HUDEP-2 (cell line): ENCODE results near the gene WDR7.

Source experiments
- DNase-seq, 76 experiments: peaks; one replicate each; lab custom pipeline; 2025; ENCODE audit not compliant: unreplicated experiment in 76 of 76; lab: John Stamatoyannopoulos, UW

Gene WDR7

DNA sequence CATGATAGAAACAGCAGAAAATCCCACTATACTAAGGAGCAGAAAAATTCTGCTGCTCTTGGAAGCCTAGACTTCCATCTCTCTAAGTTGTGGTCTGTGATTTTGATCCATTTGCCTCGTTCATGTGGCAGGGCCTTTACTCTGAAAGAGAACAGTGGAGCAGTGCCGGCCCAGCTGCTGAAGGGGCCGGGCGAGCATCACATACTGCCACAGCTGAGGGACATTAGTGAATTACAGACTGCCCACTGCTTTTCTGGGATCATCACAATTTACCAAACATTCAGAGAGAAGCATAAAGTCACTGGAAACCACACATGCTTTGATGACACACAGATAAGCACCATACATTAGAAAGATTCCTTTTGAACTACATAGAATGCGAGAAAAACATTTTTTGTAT is 278.7 kb downstream of the WDR7 start:
- no peak for DNase-seq

DNA sequence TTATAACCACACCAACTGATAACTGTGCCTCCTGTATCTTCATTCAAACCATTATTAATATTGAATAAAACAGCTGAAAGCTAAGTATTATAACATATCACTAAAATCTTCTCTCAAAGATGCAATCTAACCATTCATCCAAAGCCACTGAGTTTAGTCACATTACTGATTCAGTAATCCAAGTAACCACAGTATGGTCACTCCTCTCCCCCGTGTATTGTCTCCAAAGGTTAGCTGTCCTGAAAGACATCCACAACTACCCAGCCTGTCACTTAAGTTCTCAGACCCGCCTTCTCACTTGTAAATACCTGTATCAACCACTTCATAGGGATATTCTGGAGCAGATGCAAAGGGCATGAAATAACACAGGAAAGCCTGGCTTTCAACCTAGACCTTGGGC is 282.3 kb downstream of the WDR7 start:
- DNase-seq: no peak

DNA sequence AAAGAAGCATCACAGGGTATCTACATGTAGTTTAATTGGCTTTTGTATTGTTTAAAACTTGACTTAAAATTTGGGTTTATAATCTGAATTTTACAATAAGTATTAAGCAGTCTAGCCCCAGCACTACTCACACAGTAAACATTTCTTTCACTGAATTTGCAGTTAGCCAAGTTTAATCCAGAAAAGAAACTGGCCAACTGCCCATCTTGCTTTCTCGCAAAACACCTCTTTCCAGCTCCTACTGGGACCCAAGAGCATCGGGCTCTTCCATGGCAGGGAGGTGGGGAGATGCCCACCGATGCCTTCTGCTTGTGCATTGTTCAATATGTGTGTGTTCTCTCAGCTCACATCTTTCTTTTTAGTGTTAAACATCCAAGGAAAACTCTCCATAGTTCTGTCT is 283.0 kb downstream of the WDR7 start:
- no peak for DNase-seq

DNA sequence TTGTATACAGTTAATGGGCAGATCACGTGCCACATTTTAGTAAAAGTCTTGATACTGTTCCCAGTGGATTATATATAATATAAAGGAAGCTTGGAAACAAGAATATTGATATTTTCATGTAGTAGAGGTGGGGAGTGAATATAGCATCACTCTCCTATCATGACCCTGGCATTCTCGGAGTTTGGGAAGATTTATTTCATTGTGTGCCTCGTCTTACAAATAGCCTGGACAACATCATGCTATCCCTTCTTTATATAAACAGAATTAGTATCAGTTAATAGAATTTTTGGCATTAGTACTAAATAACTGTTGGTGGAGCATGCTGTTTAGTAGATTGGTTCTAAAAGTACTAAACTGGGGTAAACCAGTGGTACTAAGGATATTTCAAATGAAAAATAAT is 283.7 kb downstream of the WDR7 start:
- no peak for DNase-seq

DNA sequence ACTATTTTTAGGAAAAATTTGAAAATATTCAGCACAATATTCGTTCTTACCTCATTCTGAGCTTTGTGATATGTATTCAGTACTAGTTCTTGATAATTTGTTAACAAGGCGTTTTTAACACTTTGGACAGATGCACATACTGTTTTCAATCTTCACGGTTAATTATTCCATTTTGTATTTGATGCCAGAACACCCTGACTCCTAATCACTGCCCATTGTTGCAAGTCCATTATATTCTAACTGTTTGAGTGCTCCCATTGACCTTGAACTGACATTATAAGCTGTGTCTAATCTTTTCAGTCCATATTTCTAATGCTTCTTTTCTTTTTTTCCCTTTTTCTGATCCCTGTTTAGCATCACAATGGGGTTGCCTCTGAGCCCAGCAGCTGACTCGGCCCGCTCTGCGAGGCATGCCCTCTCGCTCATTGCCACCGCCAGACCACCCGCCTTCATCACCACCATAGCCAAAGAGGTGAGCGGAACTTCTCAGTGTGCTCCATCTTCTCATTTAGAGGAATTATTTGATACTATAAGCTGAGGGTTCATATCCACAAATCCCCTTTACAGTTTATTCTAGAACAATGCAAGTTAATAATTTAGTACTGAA is 284.4 kb downstream of the WDR7 start:
- no peak for DNase-seq

DNA sequence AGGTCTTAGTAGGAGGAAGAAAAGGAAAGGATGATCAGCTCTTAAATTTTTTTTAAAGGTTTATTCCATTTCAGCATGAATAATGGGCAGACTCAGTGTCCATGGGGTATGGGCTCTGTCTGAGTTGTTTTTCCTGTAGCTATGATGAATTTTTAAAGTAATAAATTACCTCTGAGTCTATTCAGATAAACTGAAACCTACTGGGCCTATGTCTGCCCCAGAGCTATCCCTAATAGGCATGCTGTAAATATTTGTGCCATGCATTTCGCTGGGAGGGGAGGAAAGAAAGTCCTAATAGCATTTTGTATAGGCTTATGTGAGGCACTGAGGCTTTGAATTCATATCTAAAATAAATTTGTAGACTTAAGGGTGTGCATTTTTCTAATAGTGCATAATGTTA is 285.3 kb downstream of the WDR7 start:
- DNase-seq: no peak

DNA sequence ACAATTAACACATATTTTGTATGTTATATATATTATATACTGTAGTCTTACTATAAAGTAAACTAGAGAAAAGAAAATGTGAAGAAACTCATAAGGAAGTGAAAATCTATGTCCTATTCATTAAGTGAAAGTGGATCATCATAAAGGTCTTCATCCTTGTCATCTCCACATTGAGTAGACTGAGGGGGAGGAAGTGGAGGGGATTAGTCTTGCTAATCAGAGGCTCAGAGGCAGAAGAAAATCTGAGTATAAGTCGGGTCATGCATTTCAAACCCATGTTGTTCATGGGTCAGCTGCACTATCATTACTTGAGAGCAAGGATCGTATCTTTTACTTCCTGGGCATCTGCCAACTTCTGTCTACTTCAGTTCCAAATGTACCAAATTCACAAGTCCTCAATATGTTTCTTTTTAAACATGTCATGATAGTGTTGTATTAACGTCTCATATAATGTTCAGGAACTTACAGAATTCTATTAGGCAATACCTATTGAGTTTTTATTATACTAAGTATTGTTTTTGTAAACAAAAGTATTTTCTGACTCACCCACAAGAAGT is 286.8 kb downstream of the WDR7 start:
- DNase-seq: no peak

DNA sequence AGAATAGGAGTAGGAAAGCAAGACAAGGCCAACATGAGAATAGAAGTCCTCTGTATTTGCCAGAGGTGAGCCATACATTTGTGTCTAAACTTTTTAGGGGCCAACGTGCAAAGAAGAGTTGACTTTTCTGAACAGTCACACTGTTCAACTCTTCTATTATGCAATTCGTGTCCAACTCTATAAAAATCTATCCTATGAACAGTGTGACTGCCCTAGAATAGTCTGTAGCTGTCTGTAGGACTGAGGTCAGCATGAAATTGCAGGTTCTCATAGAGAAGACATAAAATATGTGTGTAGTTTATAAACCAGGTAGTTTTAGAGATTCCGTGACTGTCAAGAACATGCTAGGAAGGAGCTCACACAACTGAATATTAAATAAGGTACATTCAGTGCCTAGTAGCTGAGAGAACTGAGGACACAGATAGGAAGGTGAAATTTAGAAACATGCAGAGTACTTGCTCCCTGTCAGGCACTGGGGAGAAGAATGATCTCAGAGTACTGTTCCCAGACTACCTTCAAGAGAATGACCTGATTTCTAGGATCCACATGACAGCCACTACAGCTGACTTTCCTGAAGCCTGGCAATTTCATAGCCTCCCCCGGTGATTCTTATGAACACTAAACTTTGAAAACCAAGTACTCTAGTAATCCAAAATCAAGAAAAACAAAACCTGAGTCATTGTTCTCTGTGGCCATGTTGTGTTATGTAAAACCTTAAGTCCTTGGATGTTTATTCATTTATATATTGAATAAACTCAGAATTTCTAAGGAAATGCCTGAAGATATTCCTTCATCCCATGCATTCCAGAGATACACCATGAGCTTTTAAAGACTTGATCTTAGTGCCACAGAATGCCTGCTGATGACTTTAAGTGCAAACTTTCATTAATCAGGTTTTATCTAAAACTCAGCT is 294.3 kb downstream of the WDR7 start:
- no peak for DNase-seq

DNA sequence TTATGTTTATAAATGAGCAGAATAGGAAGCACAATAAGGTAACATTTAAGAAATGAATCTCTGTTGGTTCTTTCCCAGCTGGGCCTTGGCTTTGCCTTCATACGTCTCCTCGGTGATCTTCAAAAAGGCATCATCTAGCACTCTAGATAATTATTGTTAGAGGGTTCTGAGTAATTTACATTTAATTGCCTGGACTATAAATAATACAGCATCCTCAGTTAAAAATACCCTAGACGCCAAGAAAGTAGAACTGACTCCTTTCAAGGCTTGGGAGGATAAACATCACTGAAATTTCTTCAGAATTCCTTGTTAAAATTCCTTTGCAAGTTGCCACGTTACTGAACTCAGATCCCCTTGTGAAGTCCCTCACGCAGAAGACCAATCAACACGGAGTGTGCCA is 296.1 kb downstream of the WDR7 start:
- DNase-seq: no peak

DNA sequence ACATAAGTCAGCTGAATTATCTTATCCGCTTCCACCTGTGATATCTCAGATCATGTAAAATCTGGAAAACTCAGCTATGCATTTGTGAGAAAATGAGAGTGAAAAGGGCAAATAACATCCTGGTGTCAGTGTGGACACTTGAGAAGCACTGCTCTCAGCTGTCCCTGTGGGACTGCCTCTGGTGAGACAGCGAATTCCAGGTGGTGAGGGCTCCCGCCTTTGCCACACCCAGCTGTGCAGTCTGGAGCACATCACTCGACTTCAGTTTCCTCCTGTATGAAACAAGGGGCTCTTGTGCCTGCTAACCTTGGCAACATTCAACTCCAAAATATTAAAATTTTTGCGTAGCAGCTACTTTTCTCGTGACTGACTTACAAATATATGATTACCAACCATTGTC is 300.9 kb downstream of the WDR7 start:
- DNase-seq: no peak

DNA sequence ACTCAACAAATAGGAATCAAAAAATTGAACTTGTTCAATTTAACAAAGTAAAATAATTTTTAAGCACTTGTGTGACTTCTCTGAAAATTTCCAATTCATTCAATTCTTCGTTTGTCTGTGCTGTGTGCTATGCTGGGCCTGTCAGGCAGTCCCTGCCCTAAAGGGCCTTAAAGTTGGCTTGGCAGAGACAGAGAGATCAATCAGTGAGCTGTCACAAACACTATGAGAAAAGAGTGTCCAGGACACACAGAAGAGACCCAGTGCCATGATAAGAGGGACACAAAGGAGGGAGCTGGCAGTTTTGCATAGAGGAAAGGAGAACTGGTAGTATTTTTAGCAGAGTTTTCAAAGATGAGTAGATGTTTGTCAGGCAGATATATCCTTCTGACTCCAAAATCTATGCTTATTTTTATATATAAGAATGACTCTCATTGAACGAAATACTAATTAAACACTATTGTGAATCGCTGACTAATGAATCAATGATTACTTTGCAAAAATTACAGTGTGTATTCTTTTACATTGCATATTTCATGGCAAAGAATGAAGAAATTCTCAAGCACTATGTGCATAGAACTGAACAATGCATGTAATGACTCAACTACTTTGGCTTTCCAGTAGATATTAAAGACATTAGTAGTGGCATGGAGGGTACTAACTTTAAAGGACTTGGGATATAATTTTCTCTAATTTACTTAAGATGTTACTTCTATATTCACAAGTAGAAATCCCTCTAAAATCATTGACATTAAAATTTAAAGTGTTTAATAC is 302.5 kb downstream of the WDR7 start:
- DNase-seq: no peak

DNA sequence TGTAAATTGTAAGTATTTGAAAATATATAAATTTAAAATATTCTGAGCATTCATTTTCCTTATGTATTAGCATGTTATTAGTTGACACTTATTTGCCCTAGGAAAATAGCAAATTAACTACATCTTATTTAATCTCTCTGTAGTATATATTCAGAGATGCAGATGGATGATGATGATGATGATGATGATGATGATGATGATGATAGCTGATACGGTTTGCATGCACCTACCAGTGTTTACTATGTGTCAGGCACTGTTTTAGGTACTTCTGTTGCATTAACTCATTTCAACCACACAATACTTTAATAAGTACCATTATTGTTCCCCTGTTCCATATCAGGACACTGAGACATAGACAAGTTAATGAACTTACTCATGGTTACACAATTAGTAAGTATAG is 304.3 kb downstream of the WDR7 start:
- no peak for DNase-seq

DNA sequence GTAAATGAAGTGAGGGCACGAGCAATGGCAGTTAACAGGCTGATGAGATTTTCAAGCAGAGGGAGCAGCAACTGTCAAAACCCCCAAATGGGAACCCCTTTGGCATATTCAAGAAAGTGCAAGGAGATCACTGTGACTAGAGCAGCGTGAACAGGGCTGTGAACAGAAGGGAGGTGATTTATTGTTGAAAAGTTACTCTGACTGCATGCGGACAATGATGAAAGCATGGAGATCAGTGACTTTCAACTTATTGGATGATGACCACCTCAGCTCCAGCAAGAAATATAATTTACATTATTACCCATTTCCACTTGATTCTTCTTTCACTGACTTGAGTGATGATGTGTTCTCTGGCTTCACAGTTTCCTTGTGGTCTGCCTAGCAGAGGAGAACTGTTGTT is 308.0 kb downstream of the WDR7 start:
- no peak for DNase-seq

DNA sequence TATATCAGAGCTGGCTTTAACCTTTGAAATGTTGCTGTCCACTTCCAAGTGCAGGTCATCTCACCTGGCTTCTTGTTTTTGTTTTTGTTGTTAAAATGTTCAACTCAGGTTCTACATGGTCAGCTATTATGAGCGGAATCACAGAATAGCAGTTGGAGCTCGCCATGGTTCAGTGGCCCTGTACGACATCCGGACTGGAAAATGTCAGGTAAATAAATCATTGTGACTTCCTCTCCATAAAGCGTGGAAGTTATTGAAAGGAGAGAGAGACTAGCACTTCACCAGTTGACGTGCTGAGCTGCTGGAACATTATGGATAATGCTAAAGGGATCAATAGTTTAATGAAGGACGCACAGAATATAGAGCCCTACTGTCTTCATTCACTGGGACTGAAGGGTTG is 311.2 kb downstream of the WDR7 start:
- no peak for DNase-seq

DNA sequence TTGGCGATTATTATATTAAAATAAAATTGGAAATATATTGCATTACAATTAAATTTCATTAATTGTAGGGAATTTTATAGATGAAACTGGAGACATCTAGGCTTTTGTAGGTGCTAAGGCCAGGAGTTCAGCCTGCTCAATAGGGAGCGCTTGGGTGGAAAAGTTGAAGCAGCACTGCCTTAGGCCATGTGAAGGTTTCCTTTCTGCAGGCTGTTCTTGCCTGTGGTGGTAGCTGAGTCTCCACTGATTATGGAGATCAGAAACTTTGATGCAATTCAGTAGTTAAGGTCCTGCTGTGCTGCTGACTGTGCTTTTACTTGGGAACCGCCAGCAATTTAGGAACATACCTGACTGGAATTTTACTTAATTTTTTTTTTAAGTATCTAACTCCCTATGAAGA is 315.9 kb downstream of the WDR7 start:
- DNase-seq: no peak

DNA sequence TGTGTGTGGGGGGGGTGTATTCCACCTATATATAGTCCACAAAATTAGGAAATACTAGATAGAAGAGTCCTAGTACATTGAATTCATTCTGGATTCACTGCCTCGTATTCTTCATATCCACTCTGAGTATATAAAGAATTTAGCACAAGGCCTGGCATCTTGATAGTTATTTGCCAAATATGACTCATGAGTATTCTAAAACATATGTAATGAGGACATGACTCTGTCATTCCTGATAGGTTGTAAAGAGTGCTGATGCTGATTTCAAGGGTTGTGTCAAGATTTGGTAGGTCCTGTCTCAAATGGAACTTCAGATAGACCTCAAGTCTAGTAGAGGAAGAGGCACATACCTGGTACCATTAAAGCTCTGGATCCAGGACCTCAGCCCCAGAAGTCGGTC is 322.3 kb downstream of the WDR7 start:
- DNase-seq: no peak

DNA sequence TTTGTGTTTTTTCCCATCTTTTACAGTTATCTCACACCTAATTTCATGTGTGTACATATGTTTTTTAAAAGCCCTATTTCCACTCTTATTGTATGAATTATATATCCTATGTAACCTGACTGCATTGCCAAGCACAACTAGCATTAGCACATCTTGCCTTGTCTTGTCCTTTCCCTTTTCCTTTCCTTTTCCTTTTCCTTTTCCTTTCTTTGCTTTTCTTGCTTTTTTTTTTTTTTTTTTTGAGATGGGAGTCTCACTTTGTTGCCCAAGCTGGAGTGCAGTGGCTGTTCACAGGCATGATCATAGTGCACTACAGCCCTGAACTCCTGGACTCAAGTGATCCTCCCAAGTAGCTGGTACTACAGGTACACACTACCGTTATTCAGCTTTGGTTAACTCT is 323.0 kb downstream of the WDR7 start:
- no peak for DNase-seq

DNA sequence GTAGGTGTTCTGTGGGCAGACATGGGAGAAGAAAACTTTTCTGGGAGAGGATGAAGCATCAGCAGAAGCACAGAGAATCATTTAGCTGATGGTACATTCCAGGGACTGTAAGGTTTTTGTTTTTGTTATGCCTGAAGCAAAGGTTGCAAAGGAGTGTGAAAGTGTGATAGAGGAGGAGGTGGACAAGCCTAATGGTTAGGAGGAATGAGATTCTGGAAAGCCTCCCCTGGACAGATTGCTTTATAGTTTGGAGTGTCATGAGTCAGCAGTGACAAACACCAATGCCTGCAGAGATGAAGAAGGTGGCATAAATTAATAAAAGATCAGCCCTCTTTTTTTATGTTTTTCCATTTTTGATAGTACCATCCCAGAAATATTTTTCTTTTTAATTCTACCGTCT is 324.1 kb downstream of the WDR7 start:
- no peak for DNase-seq

DNA sequence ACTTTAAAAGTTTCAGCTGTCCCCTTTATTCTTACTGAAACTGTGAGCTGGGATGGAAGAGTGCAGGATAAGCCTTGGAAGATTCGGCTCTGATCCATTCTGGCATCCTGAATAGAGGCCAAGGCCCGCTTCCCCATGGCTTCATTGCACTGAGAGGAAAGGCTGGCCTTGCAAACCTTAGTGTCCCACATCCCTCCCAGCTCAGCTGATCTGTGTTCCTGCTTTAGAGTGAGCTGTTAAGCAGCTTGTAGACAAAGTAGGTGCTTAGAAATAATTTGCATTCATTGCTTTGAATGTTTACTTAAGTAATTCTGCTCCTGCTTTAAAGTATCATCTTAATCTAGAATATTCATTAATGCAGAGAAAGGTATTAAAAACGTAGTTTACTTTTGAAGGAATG is 326.1 kb downstream of the WDR7 start:
- DNase-seq: no peak

DNA sequence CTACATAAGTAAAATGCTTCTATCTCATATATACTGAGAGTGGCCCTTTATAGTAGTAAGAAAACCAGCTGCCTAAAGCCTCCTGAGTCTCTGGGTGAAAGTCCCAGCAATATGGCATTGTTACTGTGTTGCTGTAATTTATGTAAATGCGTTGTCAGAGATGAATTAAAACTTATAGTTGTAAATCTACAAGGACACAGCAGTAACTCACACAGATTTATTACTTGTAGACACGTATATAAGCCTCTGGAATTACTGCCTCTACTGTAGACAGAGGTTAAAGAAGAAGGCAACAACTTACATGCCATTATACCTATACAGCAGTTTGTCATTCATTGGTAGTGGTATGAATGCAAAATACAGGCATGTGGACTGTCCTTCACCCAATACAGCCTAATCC is 326.6 kb downstream of the WDR7 start:
- no peak for DNase-seq

DNA sequence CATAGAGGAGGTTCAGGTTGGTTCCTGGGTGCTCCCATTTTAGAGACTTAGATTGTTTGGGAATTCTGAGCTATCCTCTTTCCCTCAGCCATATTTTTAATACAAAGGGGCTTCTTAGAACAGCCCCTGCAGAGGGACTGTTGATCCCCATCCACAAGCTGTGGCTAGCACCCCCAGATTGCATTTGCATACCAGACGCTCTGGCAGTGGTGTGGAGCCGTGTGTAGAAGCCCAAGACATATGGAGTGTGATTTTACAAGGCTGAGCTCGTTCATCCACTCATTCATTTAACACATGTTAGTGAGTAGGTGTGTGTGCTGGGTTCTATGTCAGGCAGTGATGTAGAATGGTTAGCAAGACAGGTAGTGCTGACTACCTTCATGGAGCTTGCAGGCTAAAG is 329.0 kb downstream of the WDR7 start:
- no peak for DNase-seq
